ENCODE data around the gene ALG6.

Gene ALG6

DNA sequence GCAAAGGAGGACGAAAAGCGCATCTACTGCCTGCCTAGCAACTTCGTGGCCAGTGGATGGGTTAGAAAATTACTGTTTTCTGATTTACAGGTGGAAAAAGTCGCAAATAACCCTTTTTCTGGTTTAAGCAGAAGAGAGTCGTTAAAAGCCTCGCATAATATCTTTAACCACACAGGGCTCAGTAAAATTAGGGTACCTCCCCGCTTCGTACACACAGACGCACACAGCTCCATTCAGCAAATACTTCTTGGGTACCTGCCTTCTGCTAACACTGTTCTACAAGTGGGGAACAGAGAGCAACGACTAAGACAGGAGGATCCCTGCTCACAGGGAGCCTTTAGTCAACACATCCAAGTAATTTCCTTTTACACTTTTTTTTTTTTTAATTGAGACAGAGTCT is 704 bp downstream of the ALG6 start:
- TF ChIP-seq, protein P1, sequence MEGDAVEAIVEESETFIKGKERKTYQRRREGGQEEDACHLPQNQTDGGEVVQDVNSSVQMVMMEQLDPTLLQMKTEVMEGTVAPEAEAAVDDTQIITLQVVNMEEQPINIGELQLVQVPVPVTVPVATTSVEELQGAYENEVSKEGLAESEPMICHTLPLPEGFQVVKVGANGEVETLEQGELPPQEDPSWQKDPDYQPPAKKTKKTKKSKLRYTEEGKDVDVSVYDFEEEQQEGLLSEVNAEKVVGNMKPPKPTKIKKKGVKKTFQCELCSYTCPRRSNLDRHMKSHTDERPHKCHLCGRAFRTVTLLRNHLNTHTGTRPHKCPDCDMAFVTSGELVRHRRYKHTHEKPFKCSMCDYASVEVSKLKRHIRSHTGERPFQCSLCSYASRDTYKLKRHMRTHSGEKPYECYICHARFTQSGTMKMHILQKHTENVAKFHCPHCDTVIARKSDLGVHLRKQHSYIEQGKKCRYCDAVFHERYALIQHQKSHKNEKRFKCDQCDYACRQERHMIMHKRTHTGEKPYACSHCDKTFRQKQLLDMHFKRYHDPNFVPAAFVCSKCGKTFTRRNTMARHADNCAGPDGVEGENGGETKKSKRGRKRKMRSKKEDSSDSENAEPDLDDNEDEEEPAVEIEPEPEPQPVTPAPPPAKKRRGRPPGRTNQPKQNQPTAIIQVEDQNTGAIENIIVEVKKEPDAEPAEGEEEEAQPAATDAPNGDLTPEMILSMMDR (conservative IDR thresholded peaks at IDR 0.05; ENCODE audit: low read depth): no peak
- peak overlapping the region; percentile 82 for H3K27ac ChIP-seq
- peak; percentile 13 for DNase-seq (ENCODE audit: low spot score)
- ChIA-PET CTCF (interaction anchor here (0.5 to 0.7 kb wide), 4 partner anchors 86 to 1552 kb away, joined by 3 to 4 read pairs (median 4); no protein-coding TSS in a partner anchor), POLR2A (ENCODE audit: low non-redundant PET) (interaction anchor here (0.5 to 0.6 kb wide), 2 partner anchors 54 to 60 kb away, joined by 3 to 4 read pairs; no protein-coding TSS in a partner anchor)

DNA sequence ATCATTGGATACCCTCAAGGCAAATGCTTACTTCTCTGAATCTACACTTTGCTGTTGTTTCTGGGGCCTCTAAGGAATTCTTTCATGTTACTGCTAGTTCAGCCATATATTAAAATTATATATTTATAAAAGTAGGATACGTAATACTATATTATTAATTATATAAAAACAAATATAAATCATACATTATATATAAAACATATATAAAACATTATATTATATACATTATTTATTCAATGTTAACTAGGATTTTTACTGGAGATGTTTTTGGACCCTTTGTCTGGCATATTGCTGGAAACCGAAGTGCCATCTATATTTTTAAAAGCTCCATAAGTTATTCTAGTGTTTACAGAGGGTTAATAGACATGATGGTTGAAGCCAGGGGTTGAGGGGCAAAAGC is 12.2 kb downstream of the ALG6 start:
- no peak for DNase-seq (ENCODE audit: low spot score)
- POLR2A ChIA-PET (ENCODE audit: low non-redundant PET): no interaction called here
- no peak overlapping the region for H3K27ac ChIP-seq
- CTCF ChIA-PET: no interaction called here
- TF ChIP-seq, protein P1 (conservative IDR thresholded peaks at IDR 0.05; ENCODE audit: low read depth): no peak

DNA sequence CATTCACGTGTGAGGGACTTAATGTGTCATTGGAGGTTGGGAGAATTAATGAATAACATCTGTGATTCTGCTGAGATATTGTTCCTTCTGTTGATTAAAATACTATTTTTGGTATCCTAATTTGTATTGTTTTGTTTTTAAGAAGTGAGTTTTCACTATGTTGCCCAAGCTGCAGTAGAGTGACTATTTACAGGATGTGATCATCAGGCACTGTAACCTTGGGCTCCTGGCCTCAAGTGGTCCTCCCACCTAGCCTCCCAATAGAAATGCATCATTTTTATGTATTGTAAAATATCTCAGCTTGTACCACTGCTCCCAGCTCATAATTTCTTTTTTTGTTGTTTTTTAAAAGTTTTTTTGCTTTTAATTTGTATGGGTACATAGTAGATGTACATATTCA is 14.3 kb downstream of the ALG6 start:
- ChIA-PET POLR2A (ENCODE audit: low non-redundant PET) (no interaction called here), CTCF (interaction anchor here (0.6 to 0.7 kb wide), 2 partner anchors 46 to 55 kb away, joined by 3 read pairs; no protein-coding TSS in a partner anchor)
- TF ChIP-seq, protein P1 (conservative IDR thresholded peaks at IDR 0.05; ENCODE audit: low read depth): no peak

DNA sequence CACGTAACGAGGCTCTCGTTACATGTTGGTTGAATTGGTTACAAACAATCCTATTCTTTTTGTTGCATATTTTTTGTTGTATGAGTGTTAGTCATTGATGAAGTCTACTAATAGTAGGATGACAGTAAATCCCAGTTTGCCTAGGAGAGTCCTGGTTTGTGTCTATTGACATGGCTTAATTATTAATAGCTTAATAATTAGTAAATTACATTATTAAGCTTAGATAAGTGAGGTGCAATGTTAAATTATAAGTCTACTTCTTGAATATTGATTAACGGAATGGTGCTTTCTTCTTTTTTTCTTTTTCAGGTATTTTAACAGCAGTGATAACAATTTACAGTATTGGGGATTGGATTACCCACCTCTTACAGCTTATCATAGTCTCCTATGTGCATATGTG is 34.5 kb downstream of the ALG6 start:
- POLR2A ChIA-PET (ENCODE audit: low non-redundant PET): no interaction called here
- TF ChIP-seq, protein P1 (conservative IDR thresholded peaks at IDR 0.05; ENCODE audit: low read depth): no peak
- no peak overlapping the region for H3K27ac ChIP-seq
- DNase-seq (ENCODE audit: low spot score): no peak
- CTCF ChIA-PET: no interaction called here

More for the DNA sequence above, 14.3 kb downstream of the ALG6 start:
- DNase-seq (ENCODE audit: low spot score): no peak
- H3K27ac ChIP-seq: no peak overlapping the region

DNA sequence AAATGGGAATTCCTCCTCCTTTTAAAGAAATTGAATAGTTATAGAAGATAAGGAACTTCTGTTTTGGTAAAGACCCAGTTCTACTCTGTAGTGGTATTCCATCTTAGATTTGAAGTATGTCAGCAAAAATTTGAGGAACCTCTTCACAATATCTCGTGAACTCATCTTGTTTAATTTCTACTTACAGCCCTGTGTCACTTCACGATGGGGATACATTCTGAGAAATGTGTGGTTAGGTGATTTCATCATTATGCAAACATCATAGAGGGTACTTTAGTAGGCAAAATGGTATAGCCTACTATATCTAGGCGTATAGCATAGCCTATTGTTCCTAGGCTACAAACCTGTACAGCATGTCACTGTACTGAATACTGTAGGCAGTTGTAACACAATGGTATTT is 36.0 kb downstream of the ALG6 start:
- no peak overlapping the region for H3K27ac ChIP-seq
- ChIA-PET POLR2A (ENCODE audit: low non-redundant PET) (no interaction called here), CTCF (no interaction called here)
- TF ChIP-seq, protein P1 (conservative IDR thresholded peaks at IDR 0.05; ENCODE audit: low read depth): no peak
- DNase-seq (ENCODE audit: low spot score): no peak

DNA sequence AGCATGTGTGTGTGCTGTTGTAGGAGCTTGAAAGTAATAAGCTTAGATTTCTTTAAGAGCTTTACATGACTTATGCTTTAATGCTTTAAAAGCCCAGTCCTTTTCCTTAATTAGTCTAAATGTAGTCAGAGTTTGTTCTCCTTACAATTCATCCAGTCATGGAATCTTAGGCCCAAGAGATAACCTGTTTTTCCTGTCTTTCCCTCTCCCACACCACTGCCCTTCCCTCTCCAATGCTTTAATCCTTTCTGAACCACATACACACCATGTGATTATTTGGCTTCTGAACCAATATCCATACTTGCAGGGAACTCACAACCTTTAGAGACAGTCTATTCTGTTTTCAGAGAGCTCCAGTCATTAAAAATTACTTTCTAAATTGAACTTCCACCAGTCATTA is 37.6 kb downstream of the ALG6 start:
- ChIA-PET CTCF (interaction anchor here (0.8 kb wide), 1 partner anchor 47 kb away, joined by 3 read pairs; no protein-coding TSS in a partner anchor), POLR2A (ENCODE audit: low non-redundant PET) (no interaction called here)
- TF ChIP-seq, protein P1 (conservative IDR thresholded peaks at IDR 0.05; ENCODE audit: low read depth): no peak
- peak; percentile 10 for DNase-seq (ENCODE audit: low spot score)
- H3K27ac ChIP-seq: no peak overlapping the region
